Spleen (tissue), 11 donors: ENCODE measurements around the gene CLCN3. TPM values are rescaled to one million over a fixed set of nuclear protein-coding genes. Genes with fewer than 3 reads are reported as not detected.

Experiments
- DNase-seq: peaks from one replicate; pipeline ENCODE4 v3.0.0-alpha.2; 2020
- H3K27ac ChIP-seq, 8 donors: fragments of 200-600 bp; sonication (generic) in 7 of 8; 1 replicate in 4 of 8; 2 replicates in 4 of 8; pipeline versions ENCODE4 v1.5.0 to v1.8.0; 2016 to 2021; ENCODE audit warnings: inconsistent platforms in 4 of 8, mild to moderate bottlenecking in 4 of 8, moderate library complexity in 1 of 8
- H3K27me3 ChIP-seq, 7 donors: fragments of 200-600 bp; sonication (generic) in 6 of 7; replicated peaks in 1 of 7; 1 replicate in 4 of 7; 2 replicates in 3 of 7; pipeline versions ENCODE4 v1.5.0 to v1.8.0; 2016 to 2021; ENCODE audit warnings: inconsistent platforms in 3 of 7, mild to moderate bottlenecking in 1 of 7
- H3K36me3 ChIP-seq, 6 donors: fragments of 200-600 bp; sonication (generic) in 5 of 6; 1 replicate in 4 of 6; 2 replicates in 2 of 6; pipeline versions ENCODE4 v1.5.0 to v1.8.0; 2016 to 2021; ENCODE audit warnings: inconsistent platforms in 2 of 6
- H3K4me1 ChIP-seq, 6 donors: fragments of 200-600 bp; sonication (generic) in 5 of 6; 1 replicate in 3 of 6; 2 replicates in 3 of 6; pipeline versions ENCODE4 v1.5.0 to v1.8.0; 2016 to 2021; ENCODE audit warnings: inconsistent platforms in 3 of 6
- H3K4me3 ChIP-seq, 8 donors: fragments of 200-600 bp; sonication (generic) in 7 of 8; 1 replicate in 4 of 8; 2 replicates in 4 of 8; pipeline versions ENCODE4 v1.5.0 to v1.8.0; 2016 to 2021; ENCODE audit warnings: inconsistent platforms in 4 of 8, mild to moderate bottlenecking in 4 of 8, moderate library complexity in 2 of 8
- H3K9me3 ChIP-seq, 8 donors: fragments of 200-600 bp; sonication (generic) in 7 of 8; 1 replicate in 4 of 8; 2 replicates in 4 of 8; pipeline versions ENCODE4 v1.5.0 to v1.8.0; 2016 to 2021; ENCODE audit warnings: inconsistent platforms in 4 of 8
- POLR2A ChIP-seq, 3 donors: fragments of 450-650 bp; IDR thresholded peaks; one replicate each; pipeline ENCODE4 v1.5.1; 2017; ENCODE audit warnings: antibody characterized with exemption in 3 of 3, mild to moderate bottlenecking in 1 of 3
- POLR2AphosphoS5 ChIP-seq, 3 donors: sonication (generic); formaldehyde crosslinking; IDR thresholded peaks; one replicate each; pipeline ENCODE4 v1.5.1; 2017; ENCODE audit warnings: antibody characterized with exemption in 3 of 3
- WGBS, 5 donors: extraction: QIAGEN DNeasy Blood & Tissue Kit in 3 of 5; methylation state at CpG; one replicate each; pipeline versions ENCODE4 v1.1.5 to v1.1.7; 2013 to 2018; 5-methylcytosine and 5-hydroxymethylcytosine counted together
- intact Hi-C: fragments of 100-400 bp; cut with DNase I; formaldehyde crosslinking; loops from one replicate; pipeline ENCODE4 v1.15.0; 2023; ENCODE audit warnings: low total_unique reads
- polyA plus RNA-seq, 3 donors: library from polyadenylated mRNA; stranded (reverse); fragments of 200-250 nt; gene quantifications; one replicate each; pipeline ENCODE4 v1.2.1, GENCODE V29; 2013
- total RNA-seq, 7 donors: library from RNA; depleted of rRNA in 3 of 7; stranded (reverse); fragments of >200 nt in 3 of 7; fragmentation: NEBNext Ultra II Directional in 4 of 7; extraction: Animal tissue kit (Norgen Biotek cat#: 25700) in 4 of 7; gene quantifications; one replicate each; pipeline versions ENCODE4 v1.1.0 to v1.2.1, GENCODE V29; 2016 to 2021
- TF ChIP-seq, protein P1 (sequence below), 11 experiments: fragments of 200-600 bp in 7 of 11; fragments of 450-650 bp in 4 of 11; sonication (generic) in 4 of 11; IDR thresholded peaks in 8 of 11; conservative IDR thresholded peaks in 3 of 11; 1 replicate in 7 of 11; 2 replicates in 4 of 11; pipeline versions ENCODE4 v1.4.0 to v1.8.0; 2016 to 2021; ENCODE audit warnings: antibody characterized with exemption in 11 of 11, inconsistent platforms in 4 of 11, mild to moderate bottlenecking in 1 of 11
- donor health status: healthy with polysubstance abuse.
- donor health status: DM: no; HTN: no; CAD: no; lungs with moderate emphysema.
- donor health status: DM: no; HTN: no; CAD: no.
- donor health status: Bipolar disorder and iron deficiency.
- donor health status: healthy.
- donor health status: DM: no; HTN: no; CAD: no.
- donor health status: DM: yes; HTN: yes; CAD: no.

The CLCN3 gene
- total and polyA plus RNA-seq, 10 donors, result 4.0 to 43.3 (median 30.4) TPM

DNA sequence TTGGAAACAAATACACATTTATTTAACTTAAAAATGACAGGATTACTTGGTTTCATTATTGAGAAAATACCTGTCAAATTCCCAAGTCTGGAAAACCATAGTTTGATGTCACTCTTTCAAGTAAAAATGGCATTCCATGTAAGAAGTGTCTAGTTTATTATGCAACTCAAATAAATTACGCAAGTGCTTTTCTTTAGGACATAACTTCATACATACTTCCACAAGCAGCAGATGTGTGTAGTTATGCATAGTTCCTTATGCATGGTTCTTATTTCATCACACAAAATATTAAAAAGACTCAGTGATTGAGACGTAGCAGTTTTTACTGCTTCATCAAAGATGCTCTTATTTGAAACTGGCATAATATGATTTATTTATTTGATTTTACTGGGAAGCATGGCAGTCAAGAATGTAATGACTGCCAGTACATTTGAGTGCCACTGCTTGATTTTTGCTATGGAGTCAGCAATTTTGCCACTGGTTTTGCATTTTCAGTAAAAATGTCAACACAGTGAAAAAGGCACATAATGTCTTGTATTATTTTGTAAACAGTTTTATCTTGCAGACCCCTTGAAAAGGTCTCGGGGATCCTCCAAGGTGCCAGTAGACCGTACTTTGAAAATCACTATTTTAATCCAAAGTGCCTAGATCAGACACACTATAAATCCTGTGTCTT, 62.1 kb downstream of the CLCN3 start:
- 78 to 92% (median 86%) methylated on average over 4 of the region's 4 CpGs for whole genome bisulfite sequencing, 5 donors
- Histone ChIP-seq H3K27ac (no peak overlapping the region), H3K4me3 (no peak overlapping the region), H3K4me1 (no peaks in the 10 kb centered on the region), H3K36me3 (peaks cover 0 to 59% (median 16%) of the 10 kb centered on the region in 6 donors), H3K27me3 (no peaks in the 10 kb centered on the region), H3K9me3 (peaks cover 0 to 5% (median 0%) of the 10 kb centered on the region in 8 donors)
- no peak for DNase-seq
- intact Hi-C loops, result no loop called here
- TF ChIP-seq, protein P1, sequence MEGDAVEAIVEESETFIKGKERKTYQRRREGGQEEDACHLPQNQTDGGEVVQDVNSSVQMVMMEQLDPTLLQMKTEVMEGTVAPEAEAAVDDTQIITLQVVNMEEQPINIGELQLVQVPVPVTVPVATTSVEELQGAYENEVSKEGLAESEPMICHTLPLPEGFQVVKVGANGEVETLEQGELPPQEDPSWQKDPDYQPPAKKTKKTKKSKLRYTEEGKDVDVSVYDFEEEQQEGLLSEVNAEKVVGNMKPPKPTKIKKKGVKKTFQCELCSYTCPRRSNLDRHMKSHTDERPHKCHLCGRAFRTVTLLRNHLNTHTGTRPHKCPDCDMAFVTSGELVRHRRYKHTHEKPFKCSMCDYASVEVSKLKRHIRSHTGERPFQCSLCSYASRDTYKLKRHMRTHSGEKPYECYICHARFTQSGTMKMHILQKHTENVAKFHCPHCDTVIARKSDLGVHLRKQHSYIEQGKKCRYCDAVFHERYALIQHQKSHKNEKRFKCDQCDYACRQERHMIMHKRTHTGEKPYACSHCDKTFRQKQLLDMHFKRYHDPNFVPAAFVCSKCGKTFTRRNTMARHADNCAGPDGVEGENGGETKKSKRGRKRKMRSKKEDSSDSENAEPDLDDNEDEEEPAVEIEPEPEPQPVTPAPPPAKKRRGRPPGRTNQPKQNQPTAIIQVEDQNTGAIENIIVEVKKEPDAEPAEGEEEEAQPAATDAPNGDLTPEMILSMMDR (IDR thresholded peaks at IDR 0.05 in 8 of 11, conservative IDR thresholded peaks at IDR 0.05 in 3 of 11), result no peak
- TF ChIP-seq POLR2A (IDR thresholded peaks at IDR 0.05) (no peak), POLR2AphosphoS5 (IDR thresholded peaks at IDR 0.05) (no peak)

DNA sequence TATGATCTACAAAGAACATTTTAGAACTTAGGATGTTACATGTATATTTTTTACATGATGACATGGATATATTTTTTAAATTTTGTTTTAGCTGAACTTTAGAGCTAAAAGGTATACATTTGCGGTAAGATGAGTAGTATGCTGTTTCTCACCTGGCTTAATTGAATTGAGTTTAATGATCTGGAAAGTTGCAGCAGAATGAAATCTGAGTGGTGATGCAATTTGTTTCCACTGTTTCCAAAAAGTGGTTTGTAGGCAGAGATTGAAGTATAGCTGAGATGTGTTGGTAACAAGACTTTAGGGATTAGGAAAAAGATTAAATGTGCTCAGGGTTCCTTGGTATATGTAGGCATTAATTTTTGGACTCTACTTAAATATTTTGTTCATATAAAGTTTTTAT, 69.3 kb downstream of the CLCN3 start:
- 98 to 100% (median 98%) methylated on average over 1 of the region's 1 CpG for WGBS, 5 donors
- no peaks in the 10 kb centered on the region for H3K9me3 ChIP-seq

DNA sequence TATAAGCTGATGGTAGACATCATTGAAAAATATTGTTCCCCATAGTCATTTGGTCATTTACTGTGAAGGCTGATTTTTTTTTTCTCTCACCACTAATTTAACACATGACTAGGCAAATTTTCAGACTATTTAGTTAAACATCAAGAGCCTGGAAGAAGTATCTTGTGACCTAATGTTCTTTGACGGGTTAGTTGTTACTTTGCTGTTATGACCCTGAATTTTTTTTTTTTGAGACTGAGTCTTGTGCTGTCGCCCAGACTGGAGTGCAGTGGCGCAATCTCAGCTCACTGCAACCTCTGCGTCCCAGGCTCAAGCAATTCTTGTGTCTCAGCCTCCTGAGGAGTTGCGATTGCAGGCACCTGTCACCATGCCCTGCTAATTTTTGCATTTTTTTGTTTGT, 70.4 kb downstream of the CLCN3 start:
- H3K9me3 ChIP-seq, result no peaks in the 10 kb centered on the region
- H3K36me3 ChIP-seq, result peaks cover 0 to 73% (median 20%) of the 10 kb centered on the region in 6 donors
- H3K4me3 ChIP-seq, result no peak overlapping the region
- intact Hi-C loops, result no loop called here
- H3K27me3 ChIP-seq, result no peaks in the 10 kb centered on the region
- no peak for DNase-seq
- TF ChIP-seq POLR2AphosphoS5 (IDR thresholded peaks at IDR 0.05) (no peak), POLR2A (IDR thresholded peaks at IDR 0.05) (no peak)
- TF ChIP-seq, protein P1 (IDR thresholded peaks at IDR 0.05 in 8 of 11, conservative IDR thresholded peaks at IDR 0.05 in 3 of 11), result no peak
- 74 to 95% (median 90%) methylated on average over 5 of the region's 5 CpGs for WGBS, 5 donors
- H3K4me1 ChIP-seq, result no peaks in the 10 kb centered on the region
- H3K27ac ChIP-seq, result no peak overlapping the region

More for the DNA sequence above, 69.3 kb downstream of the CLCN3 start:
- intact Hi-C loops, result no loop called here
- no peaks in the 10 kb centered on the region for H3K27me3 ChIP-seq
- H3K4me3 ChIP-seq, result no peak overlapping the region
- no peak for TF ChIP-seq POLR2A (IDR thresholded peaks at IDR 0.05)
- TF ChIP-seq POLR2AphosphoS5 (IDR thresholded peaks at IDR 0.05), result no peak
- TF ChIP-seq, protein P1 (IDR thresholded peaks at IDR 0.05 in 8 of 11, conservative IDR thresholded peaks at IDR 0.05 in 3 of 11), result no peak
- DNase-seq, result no peak
- no peaks in the 10 kb centered on the region for H3K4me1 ChIP-seq
- peaks cover 0 to 70% (median 20%) of the 10 kb centered on the region in 6 donors for H3K36me3 ChIP-seq
- H3K27ac ChIP-seq, result no peak overlapping the region

DNA sequence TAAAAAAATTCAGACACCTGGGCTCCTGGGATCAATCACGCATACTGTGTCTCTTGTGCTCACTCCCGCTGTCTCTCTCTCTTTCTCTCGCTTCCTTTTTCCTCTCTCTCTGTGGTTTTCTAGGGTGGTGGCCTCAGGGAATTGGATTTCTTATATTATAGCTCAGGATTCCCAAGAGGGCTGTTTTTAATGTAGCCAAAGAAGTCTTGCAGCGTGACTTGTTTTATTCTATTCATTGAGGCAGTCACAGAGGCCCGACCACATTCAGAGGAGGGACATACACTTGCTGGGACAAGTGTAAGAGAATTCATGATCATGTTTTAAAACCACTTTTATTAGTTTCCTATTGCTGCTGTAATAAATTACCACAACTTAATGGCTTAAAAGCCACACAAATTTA, 78.0 kb downstream of the CLCN3 start:
- no peak overlapping the region for H3K4me3 ChIP-seq
- 66 to 83% (median 77%) methylated on average over 5 of the region's 5 CpGs for WGBS, 5 donors
- DNase-seq, result no peak
- H3K36me3 ChIP-seq, result peaks cover 0 to 89% (median 22%) of the 10 kb centered on the region in 6 donors
- H3K27me3 ChIP-seq, result no peaks in the 10 kb centered on the region
- H3K27ac ChIP-seq, result no peak overlapping the region
- TF ChIP-seq POLR2AphosphoS5 (IDR thresholded peaks at IDR 0.05), result no peak
- TF ChIP-seq POLR2A (IDR thresholded peaks at IDR 0.05), result no peak
- TF ChIP-seq, protein P1 (IDR thresholded peaks at IDR 0.05 in 8 of 11, conservative IDR thresholded peaks at IDR 0.05 in 3 of 11), result no peak
- no peaks in the 10 kb centered on the region for H3K9me3 ChIP-seq
- no peaks in the 10 kb centered on the region for H3K4me1 ChIP-seq
- intact Hi-C loops, result no loop called here
